BLaER1 (cell line): ENCODE data around the gene TRIM31.
A peak's percentile ranks its signal among the peaks of the same experiment; 100 is the strongest.
"Not testable (repeated sequence)": the region's sequence is repeated elsewhere in the genome, so short reads cannot be mapped to it uniquely, and the experiment has no call there.

ENCODE experiments used
- H3K27ac ChIP-seq: shearing (Covaris generic); formaldehyde crosslinking; 2 replicates; pipeline ENCODE4 v1.8.1; 2022
- H3K27me3 ChIP-seq: shearing (Covaris generic); formaldehyde crosslinking; 2 replicates; pipeline ENCODE4 v1.8.1; 2022
- H3K36me3 ChIP-seq: shearing (Covaris generic); formaldehyde crosslinking; 2 replicates; pipeline ENCODE4 v1.8.1; 2022
- H3K4me1 ChIP-seq: shearing (Covaris generic); formaldehyde crosslinking; 2 replicates; pipeline ENCODE4 v1.8.1; 2022
- H3K4me2 ChIP-seq: shearing (Covaris generic); formaldehyde crosslinking; 2 replicates; pipeline ENCODE4 v1.8.1; 2022
- H3K4me3 ChIP-seq: shearing (Covaris generic); formaldehyde crosslinking; 2 replicates; pipeline ENCODE4 v1.8.1; 2022
- H3K9ac ChIP-seq: shearing (Covaris generic); formaldehyde crosslinking; 2 replicates; pipeline ENCODE4 v1.8.1; 2022
- H3K9me3 ChIP-seq: shearing (Covaris generic); formaldehyde crosslinking; 2 replicates; pipeline ENCODE4 v1.8.1; 2022
- H4K20me1 ChIP-seq: shearing (Covaris generic); formaldehyde crosslinking; 2 replicates; pipeline ENCODE4 v1.8.1; 2022
- Cebpa-rat ChIP-seq: shearing (Covaris generic); IDR thresholded peaks from 2 replicates; pipeline ENCODE4 v1.8.1; 2022

The TRIM31 gene

GRCh38 chr6:30147096-30147495, 34.2 kb upstream of the TRIM31 start:
- H3K9me3 ChIP-seq: no peaks in the 10 kb centered on the region
- peaks cover 22% of the 10 kb centered on the region for H3K4me1 ChIP-seq
- no peaks in the 10 kb centered on the region for H3K36me3 ChIP-seq
- no peaks in the 10 kb centered on the region for H3K27me3 ChIP-seq
- H3K27ac ChIP-seq: no peak overlapping the region
- TF ChIP-seq Cebpa-rat: no peak
- H3K4me2 ChIP-seq: peak overlapping the region; percentile 53
- H3K4me3 ChIP-seq: no peak overlapping the region
- no peak overlapping the region for H3K9ac ChIP-seq
- H4K20me1 ChIP-seq: no peaks in the 10 kb centered on the region

DNA sequence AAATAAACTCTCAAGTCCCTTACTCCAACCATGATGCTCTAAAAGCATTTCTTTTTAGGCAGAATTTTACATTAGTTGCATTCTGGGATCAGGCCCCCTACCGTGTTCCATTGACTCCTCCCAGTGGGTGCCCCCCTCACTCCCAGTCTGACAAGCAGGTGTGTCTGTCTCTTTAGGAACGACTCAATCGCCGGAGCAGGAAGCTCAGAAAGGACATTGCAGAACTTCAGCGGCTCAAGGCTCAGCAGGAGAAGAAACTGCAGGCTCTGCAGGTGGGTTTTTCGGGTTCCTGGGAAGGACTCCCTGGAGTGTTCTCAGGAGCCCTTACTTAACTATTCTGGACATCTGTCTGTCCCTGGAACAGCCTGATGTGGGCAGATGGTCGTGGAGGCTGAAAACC, 32.9 kb upstream of the TRIM31 start:
- Histone ChIP-seq H3K27ac (no peak overlapping the region), H3K4me1 (peaks cover 17% of the 10 kb centered on the region), H3K36me3 (no peaks in the 10 kb centered on the region), H3K9ac (no peak overlapping the region), H4K20me1 (no peaks in the 10 kb centered on the region), H3K27me3 (no peaks in the 10 kb centered on the region), H3K4me2 (no peak overlapping the region), H3K9me3 (no peaks in the 10 kb centered on the region), H3K4me3 (no peak overlapping the region)
- no peak for TF ChIP-seq Cebpa-rat

GRCh38 chr6:30144811-30145210, 31.9 kb upstream of the TRIM31 start:
- Histone ChIP-seq H4K20me1 (no peaks in the 10 kb centered on the region), H3K4me2 (no peak overlapping the region), H3K9ac (no peak overlapping the region), H3K27ac (no peak overlapping the region), H3K36me3 (no peaks in the 10 kb centered on the region), H3K4me3 (no peak overlapping the region), H3K9me3 (no peaks in the 10 kb centered on the region), H3K27me3 (no peaks in the 10 kb centered on the region), H3K4me1 (peaks cover 17% of the 10 kb centered on the region)
- no peak for TF ChIP-seq Cebpa-rat

GRCh38 chr6:30143780-30144179, 30.9 kb upstream of the TRIM31 start:
- Histone ChIP-seq H4K20me1 (no peaks in the 10 kb centered on the region), H3K27me3 (no peaks in the 10 kb centered on the region), H3K9me3 (no peaks in the 10 kb centered on the region), H3K4me1 (peaks cover 17% of the 10 kb centered on the region), H3K4me3 (no peak overlapping the region), H3K36me3 (no peaks in the 10 kb centered on the region), H3K27ac (no peak overlapping the region), H3K9ac (no peak overlapping the region), H3K4me2 (no peak overlapping the region)
- no peak for TF ChIP-seq Cebpa-rat

- no peaks in the 10 kb centered on the region for H3K36me3 ChIP-seq
- H3K27me3 ChIP-seq: no peaks in the 10 kb centered on the region
- no peak overlapping the region for H3K27ac ChIP-seq
- H3K4me3 ChIP-seq: no peak overlapping the region
- no peak overlapping the region for H3K4me2 ChIP-seq
- H3K9ac ChIP-seq: no peak overlapping the region
- no peaks in the 10 kb centered on the region for H3K9me3 ChIP-seq
- TF ChIP-seq Cebpa-rat: no peak
- H4K20me1 ChIP-seq: no peaks in the 10 kb centered on the region
- peaks cover 14% of the 10 kb centered on the region for H3K4me1 ChIP-seq
Observed at GRCh38 chr6:30142665-30143064, 29.8 kb upstream of the TRIM31 start.

GRCh38 chr6:30140240-30140639, 27.4 kb upstream of the TRIM31 start:
- not testable (repeated sequence) for H3K36me3 ChIP-seq, H3K4me2 ChIP-seq, H3K27ac ChIP-seq, H3K4me3 ChIP-seq, H4K20me1 ChIP-seq, H3K27me3 ChIP-seq, H3K9me3 ChIP-seq, H3K9ac ChIP-seq
- peaks cover 21% of the 10 kb centered on the region for H3K4me1 ChIP-seq

GRCh38 chr6:30136570-30137286, 23.8 kb upstream of the TRIM31 start:
- Histone ChIP-seq H3K36me3 (no peaks in the 10 kb centered on the region), H3K4me1 (peaks cover 21% of the 10 kb centered on the region), H3K4me2 (peak overlapping the region; percentile 75), H4K20me1 (no peaks in the 10 kb centered on the region), H3K27me3 (no peaks in the 10 kb centered on the region), H3K9me3 (no peaks in the 10 kb centered on the region), H3K9ac (no peak overlapping the region), H3K4me3 (no peak overlapping the region), H3K27ac (no peak overlapping the region)
- no peak for TF ChIP-seq Cebpa-rat

- TF ChIP-seq Cebpa-rat: no peak
- H3K9ac ChIP-seq: no peak within 1 kb of the TSS
- no peaks in the 10 kb centered on the region for H3K27me3 ChIP-seq
- no peak within 1 kb of the TSS for H3K27ac ChIP-seq
- no peaks in the 10 kb centered on the region for H3K9me3 ChIP-seq
- no peaks in the 10 kb centered on the region for H4K20me1 ChIP-seq
- H3K36me3 ChIP-seq: no peaks in the 10 kb centered on the region
- peak within 1 kb of the TSS; percentile 75 for H3K4me2 ChIP-seq
- no peak within 1 kb of the TSS for H3K4me3 ChIP-seq
- peaks cover 24% of the 10 kb centered on the region for H3K4me1 ChIP-seq
Observed at GRCh38 chr6:30135757-30136156, 22.9 kb upstream of the TRIM31 start, which contains the start of gene TRIM40. TRIM40 (plus strand) TSS chr6:30136140; CDS start chr6:30137037, 897 bp downstream.

GRCh38 chr6:30135147-30135546, 22.3 kb upstream of the TRIM31 start:
- Histone ChIP-seq H3K4me3 (no peak overlapping the region), H3K9me3 (no peaks in the 10 kb centered on the region), H3K4me1 (peaks cover 30% of the 10 kb centered on the region), H3K36me3 (no peaks in the 10 kb centered on the region), H3K9ac (no peak overlapping the region), H3K27me3 (no peaks in the 10 kb centered on the region), H3K27ac (no peak overlapping the region), H4K20me1 (no peaks in the 10 kb centered on the region), H3K4me2 (peak overlapping the region; percentile 75; the same call in 1 of the 2 replicates)
- no peak for TF ChIP-seq Cebpa-rat

DNA sequence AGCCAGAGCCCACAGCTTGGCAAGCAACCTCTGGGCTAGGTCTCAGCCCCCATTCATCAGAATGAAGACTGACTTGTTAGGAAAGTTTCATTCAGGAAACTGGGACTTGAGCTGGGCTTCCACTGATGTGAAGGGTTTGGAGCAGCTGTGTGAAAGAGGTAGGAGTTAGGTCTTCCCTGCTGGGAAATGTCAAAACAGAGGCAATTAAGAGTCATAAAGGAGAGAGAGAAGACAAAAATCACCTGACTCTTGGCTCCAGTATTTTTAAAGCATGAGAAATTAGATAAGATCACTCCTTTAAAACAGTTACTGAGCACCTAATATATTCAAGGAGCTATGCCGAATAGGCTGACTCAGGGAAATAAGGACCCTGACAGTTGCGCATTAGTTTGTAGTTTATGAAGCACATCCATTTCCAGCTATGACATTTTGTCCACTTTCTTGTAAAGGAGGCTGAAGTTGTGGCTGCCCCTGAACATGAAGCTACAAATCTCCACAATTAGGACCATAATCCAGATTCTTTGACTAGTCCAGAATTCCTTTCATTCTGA, 19.1 kb upstream of the TRIM31 start:
- Histone ChIP-seq H3K4me1 (peaks cover 56% of the 10 kb centered on the region), H3K27me3 (peaks cover 26% of the 10 kb centered on the region), H3K9me3 (no peaks in the 10 kb centered on the region), H3K4me2 (0 out of 2 replicates have a peak overlapping the region, but pooled peaks have one; percentile 1), H3K9ac (no peak overlapping the region), H3K4me3 (no peak overlapping the region), H3K36me3 (no peaks in the 10 kb centered on the region), H3K27ac (no peak overlapping the region), H4K20me1 (no peaks in the 10 kb centered on the region)
- TF ChIP-seq Cebpa-rat: no peak
